ENCODE measurements around the gene SLC18A2.

GRCh38 chr10:117277675-117278074 is 36.8 kb downstream of the SLC18A2 start:
- TF ChIP-seq EZH2 (optimal IDR thresholded peaks at IDR 0.05; ENCODE audit: low read depth, low read length) (no peak), CTCF (IDR thresholded peaks at IDR 0.05; ENCODE audit: low read length) (no peak), EZH2phosphoT487 (IDR thresholded peaks at IDR 0.05; ENCODE audit: low read length) (no peak)

Measured in MM.1S (cell line).